GM04503 (cell line): ENCODE data around the gene KRTAP1-1.
"Not testable (repeated sequence)": the region's sequence is repeated elsewhere in the genome, so short reads cannot be mapped to it uniquely, and the experiment has no call there.

ENCODE experiments used
- DNase-seq: peaks from one replicate; pipeline ENCODE4 v3.0.0-alpha.2; 2012; ENCODE audit warnings: low read depth

The KRTAP1-1 gene

DNA sequence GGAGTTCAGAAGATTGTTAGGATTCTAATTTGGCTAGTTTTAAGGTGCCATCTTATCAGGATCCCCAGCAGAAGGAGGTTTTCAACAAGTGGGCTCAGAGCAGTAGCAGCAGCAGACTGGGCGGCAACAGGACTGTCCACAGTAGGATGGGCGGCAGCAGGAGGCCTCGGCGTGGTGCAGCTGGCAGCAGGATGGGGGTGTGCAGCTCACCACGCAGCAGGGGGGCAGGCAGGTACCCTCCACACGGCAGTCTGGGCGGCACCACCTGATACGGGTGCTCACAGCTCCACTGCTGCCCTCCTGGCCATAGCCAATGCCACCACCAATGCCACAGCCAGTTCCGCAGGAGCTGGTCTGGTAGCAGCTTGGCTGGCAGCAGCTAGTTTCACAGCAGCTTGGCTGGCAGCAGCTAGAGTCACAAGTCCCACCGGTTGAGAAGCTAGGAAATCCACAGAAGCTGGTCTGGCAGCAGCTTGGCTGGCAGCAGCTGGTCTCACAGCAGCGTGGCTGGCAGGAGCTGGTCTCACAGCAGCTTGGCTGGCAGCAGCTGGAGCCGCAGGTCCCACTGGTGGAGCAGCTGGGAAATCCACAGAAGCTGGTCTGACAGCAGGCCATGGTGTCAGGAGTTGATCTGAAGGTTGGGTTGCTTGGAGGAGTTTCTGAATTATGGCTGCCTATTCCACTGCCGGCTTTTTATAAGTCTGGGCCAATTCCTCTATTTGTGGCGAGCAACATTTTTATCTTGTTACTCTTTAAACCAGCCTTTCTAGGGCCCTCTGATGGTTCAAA, at the start of gene KRTAP1-1:
KRTAP1-1 (minus strand) TSS at position 668 of the 789 bp plus-strand sequence; CDS start at position 615, 53 bp downstream.
- not testable (repeated sequence) for DNase-seq

DNA sequence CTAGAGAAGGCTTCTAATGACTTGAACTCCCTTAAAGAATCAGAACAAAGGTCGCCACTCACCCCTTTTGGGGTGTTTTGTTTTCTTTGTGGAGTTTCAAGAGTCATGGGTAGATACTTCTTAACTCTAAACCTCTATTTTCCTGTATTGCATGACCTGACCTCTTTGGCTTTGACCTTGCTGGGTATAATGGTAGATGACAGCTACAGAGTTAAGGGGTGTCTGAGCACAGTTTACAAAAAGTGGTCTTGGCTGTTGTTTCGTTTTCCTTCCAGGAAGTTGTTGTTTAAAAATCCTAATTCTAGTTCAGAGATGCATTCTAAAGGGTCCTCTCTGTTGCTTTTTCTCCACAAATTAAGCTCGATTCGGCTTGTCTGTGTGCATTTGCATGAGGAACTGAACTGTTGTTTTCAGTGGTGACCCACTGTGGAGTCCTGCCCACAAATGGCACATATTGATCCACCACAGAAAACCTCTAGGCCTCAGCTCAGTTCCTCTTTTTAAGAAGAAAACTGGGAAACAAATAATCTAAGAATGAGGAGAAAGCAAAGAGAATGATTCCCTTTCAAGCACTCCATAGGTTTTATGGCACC, 47.6 kb upstream of the KRTAP1-1 start:
- not testable (repeated sequence) for DNase-seq

- not testable (repeated sequence) for DNase-seq
Measured at GRCh38 chr17:41084100-41084856, 43.0 kb upstream of the KRTAP1-1 start, which contains the start of gene KRTAP4-7. Gene KRTAP4-7 (plus strand): TSS chr17:41084150. CDS start chr17:41084207, 57 bp downstream.

DNA sequence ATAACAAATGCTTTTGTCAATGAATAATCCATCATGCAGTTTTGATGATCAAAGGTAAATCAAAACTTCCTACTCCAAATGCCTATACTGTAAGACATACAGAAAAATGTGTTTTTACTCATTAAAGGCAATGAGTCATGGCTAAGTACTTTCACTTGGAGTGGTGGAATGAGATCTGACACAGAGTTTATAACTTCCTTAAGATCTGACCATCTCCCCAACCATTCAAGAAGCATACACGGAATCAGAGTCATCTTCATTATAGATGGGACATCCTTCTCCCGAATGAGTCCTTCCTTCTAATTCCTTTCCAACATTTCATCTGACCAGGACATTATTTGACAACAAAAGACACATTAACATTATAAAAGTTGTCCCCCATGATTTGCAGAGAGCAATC, 42.2 kb upstream of the KRTAP1-1 start:
- DNase-seq, result not testable (repeated sequence)

GRCh38 chr17:41082626-41083025, 41.4 kb upstream of the KRTAP1-1 start:
- no peak for DNase-seq

- no peak for DNase-seq
Measured at GRCh38 chr17:41076788-41077187, 35.5 kb upstream of the KRTAP1-1 start.

- DNase-seq, result no peak
Measured at GRCh38 chr17:41073676-41074075, 32.4 kb upstream of the KRTAP1-1 start.

GRCh38 chr17:41071606-41072360, 30.5 kb upstream of the KRTAP1-1 start:
- no peak for DNase-seq

GRCh38 chr17:41069031-41069430, 27.8 kb upstream of the KRTAP1-1 start:
- DNase-seq, result no peak

GRCh38 chr17:41067281-41067680, 26.0 kb upstream of the KRTAP1-1 start:
- DNase-seq, result no peak

GRCh38 chr17:41065829-41066624, 24.8 kb upstream of the KRTAP1-1 start, which contains the start of gene KRTAP2-4:
Gene KRTAP2-4 (minus strand): TSS chr17:41065879. CDS start chr17:41065845, 34 bp downstream.
- DNase-seq, result peak; percentile 86

DNA sequence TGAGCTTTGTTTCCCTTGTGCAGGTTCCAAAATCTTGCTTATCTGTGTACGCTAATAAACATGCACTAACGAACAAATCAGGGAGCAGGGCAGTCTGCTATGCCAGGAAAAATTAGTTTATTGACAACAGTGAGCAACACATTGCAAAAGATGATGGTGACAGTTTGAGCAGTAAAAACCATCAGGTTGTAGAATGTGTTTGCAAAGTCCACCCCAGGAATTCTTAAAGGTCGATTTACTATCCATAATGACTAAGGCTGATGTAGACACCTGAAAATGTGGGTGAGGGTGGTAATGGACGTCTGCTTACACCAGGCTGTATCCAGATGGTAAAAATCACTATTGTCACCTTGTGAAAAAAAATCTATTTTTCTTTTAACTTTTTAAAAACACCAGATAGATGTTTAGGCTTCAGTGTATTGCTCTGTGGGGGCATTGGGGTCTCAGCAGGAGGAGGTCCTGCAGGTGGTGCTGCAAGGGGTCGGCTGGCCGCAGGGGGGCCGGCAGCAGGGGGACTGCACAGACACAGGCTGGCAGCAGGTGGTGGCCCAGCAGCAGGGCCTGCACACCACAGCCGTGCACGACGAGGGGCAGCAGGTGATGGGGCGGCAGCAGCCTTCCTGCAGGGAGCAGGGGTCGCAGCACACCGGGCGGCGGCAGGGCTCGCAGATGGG, 23.9 kb upstream of the KRTAP1-1 start:
- not testable (repeated sequence) for DNase-seq

DNA sequence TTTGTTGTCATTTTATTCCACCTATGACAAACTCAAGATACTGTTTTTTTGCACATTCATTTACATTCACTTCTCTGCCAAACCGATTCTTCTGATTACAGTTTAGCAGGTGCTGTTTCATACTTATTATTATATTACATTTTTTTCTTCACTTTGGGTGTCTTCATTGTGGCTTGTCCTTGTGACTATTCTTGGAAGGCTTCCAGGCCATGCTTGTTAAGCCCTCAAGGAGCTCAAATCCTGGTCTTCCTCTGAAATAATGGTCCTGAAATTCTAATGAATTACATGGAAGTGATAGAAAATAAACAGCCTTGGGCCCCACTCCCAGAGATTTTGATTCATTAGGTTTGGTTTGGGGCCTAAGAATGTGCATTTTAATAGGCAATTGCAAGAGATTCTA, 23.1 kb upstream of the KRTAP1-1 start:
- no peak for DNase-seq

DNA sequence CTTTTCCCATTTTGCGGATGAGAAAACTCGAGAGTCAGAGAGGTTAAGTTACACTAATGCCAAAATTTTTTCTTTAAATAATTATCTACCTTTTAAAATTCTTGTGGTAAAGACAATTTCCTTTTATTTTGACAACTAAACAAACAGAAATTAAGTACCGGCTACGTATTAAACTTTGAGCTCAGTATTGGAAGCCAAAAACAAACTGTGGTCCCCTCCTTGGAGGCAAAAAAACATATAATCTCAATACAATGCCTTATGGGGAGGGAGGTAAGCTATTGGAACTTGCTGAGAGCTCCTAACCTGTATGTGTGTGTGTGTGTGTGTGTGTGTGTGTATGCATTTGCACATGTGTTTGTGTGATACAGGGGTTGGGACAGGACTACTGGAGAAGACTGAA, 22.2 kb upstream of the KRTAP1-1 start:
- no peak for DNase-seq

DNA sequence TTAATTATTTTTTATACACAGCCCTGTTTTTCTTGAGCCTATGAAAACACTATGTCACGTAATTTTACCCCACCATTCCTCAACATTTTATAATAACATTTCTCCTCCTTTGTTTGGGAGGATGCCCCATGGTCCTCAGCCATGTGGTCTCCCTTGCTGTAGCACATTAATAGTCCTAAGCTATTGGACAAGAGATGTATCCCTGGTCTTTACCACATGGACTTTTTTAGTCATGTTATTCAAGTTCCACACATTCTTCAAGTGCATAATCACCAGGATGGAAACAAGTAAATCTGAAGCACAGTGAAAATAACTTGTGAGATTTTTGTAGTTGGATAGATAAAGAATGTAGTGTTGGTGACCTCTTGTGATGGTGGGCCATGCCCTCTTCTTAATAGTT, 20.7 kb upstream of the KRTAP1-1 start:
- DNase-seq, result peak; percentile 99

DNA sequence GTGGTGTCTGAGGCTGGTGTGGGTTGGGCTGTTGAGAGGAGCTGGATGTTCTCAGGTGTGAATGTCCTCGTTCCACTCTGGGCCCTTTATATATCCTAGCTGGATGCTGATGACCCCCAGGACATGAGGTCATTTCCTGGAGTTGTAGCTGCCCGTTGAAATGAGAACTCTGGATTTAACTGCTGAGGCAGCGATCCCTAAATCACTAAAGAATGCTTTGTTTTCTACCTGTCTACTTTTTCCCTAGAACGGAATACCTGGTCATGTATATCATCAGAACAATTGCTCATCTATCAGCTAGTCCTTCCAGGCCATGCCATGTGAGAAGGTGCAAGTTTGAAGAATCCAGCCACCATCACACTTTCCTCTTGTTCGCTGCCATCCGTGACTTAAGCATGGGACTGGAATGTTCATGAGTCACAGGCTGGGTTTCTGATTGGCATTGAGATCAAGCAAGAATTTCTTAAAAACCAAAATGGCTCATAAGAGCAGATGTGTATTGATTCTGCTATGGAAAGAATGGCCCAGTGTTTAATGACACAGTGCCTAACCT, 18.9 kb upstream of the KRTAP1-1 start, which contains the start of gene KRTAP2-3:
KRTAP2-3 (minus strand) TSS at position 63 of the 553 bp plus-strand sequence. CDS start 64 bp downstream, outside the sequence.
- peak; percentile 95 for DNase-seq

GRCh38 chr17:41059276-41060051, 18.2 kb upstream of the KRTAP1-1 start:
- DNase-seq, result peak; percentile 95

DNA sequence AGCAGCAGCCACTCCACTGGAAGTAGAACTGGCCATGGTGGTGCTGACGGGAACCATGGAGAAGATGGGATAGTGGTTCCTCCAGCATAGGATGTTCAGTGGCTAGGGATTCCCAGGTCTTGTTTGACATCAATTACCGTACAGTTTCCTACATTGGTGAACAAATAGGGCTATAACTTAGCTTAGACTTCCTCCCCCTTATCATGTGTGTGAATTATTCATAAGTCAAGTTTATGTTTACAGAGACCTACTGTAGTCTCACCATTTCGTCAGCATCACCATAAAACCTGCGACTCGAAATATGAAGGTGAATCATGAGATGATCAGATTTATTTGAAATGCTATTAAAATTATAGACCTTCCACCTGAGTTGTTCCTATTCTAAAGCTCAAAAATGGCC, 17.5 kb upstream of the KRTAP1-1 start:
- DNase-seq, result no peak

GRCh38 chr17:41057547-41057946, 16.3 kb upstream of the KRTAP1-1 start:
- DNase-seq, result no peak
